ENCODE results near the gene CENPB.

The CENPB gene

DNA sequence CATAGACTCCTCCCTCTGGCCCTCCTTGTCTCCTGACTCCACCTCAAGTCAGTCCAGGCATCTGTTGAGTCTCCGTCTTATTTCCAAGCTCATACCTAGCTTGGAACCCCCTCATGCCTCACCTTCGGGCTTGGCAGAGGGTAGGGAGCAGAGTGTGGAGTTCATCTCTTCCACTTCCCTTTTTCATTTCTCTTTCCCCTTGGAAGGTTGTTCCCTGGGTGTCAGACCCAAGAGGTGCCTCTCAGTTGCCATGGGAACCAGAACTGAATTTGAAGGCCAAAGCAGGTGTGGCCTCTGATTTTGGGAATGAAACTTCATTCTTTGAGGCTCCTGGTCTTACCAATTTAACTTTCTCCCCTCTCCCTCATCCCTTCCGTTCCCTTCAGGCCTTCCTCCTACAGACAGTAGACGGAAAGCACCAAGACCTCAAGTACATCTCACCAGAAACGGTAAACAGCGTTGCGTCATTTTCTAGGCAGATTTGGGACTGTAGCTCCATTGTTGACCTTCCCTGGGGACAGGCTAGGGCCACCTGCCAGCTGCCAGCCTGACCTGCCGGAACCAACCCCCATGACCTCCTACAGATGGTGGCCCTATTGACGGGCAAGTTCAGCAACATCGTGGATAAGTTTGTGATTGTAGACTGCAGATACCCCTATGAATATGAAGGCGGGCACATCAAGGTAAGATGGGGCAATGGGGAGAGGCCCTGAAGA lies 16.1 kb upstream of the CENPB start:
- TF ChIP-seq, protein P1, sequence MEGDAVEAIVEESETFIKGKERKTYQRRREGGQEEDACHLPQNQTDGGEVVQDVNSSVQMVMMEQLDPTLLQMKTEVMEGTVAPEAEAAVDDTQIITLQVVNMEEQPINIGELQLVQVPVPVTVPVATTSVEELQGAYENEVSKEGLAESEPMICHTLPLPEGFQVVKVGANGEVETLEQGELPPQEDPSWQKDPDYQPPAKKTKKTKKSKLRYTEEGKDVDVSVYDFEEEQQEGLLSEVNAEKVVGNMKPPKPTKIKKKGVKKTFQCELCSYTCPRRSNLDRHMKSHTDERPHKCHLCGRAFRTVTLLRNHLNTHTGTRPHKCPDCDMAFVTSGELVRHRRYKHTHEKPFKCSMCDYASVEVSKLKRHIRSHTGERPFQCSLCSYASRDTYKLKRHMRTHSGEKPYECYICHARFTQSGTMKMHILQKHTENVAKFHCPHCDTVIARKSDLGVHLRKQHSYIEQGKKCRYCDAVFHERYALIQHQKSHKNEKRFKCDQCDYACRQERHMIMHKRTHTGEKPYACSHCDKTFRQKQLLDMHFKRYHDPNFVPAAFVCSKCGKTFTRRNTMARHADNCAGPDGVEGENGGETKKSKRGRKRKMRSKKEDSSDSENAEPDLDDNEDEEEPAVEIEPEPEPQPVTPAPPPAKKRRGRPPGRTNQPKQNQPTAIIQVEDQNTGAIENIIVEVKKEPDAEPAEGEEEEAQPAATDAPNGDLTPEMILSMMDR (IDR thresholded peaks at IDR 0.05; ENCODE audit: control insufficient read depth, insufficient read depth, low read depth, low read length, missing control alignments) = no peak
- H3K4me3 ChIP-seq (ENCODE audit: control insufficient read depth, low read depth, low read length) = no peak overlapping the region
- no peak for DNase-seq (ENCODE audit: low read depth)

DNA sequence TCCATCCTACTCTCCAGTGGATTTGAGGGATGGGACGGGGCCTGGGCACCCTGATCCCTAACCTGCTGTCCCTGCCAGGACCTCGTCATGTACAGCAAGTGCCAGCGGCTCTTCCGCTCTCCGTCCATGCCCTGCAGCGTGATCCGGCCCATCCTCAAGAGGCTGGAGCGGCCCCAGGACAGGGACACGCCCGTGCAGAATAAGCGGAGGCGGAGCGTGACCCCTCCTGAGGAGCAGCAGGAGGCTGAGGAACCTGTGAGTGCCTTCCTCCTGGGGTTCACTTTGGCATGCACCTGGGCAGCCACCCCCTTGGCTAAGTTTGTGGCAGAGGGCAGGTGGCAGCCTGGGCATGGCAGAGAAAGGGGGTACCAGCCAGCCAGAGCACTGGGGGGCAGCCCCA lies 15.3 kb upstream of the CENPB start:
- H3K4me3 ChIP-seq (ENCODE audit: control insufficient read depth, low read depth, low read length) = no peak overlapping the region
- no peak for DNase-seq (ENCODE audit: low read depth)
- TF ChIP-seq, protein P1 (IDR thresholded peaks at IDR 0.05; ENCODE audit: control insufficient read depth, insufficient read depth, low read depth, low read length, missing control alignments) = no peak

DNA sequence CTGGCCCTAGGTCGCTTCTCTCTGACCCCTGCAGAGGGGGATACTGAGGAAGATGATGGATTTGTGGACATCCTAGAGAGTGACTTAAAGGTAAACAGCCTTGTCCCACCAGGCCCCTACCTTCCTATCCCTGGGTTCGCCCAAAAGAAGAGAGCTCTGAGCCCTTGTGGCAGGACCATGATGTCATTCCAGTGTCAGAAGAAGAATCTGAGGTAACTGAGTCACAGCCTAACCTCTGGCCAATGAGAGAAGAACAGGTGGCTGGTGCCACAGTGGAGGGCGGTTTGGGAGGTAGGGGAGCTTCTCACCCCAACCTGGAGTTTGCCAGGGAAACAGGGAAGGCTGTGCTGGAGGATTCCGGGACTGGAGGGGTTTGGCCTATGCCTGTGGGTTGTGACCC lies 14.8 kb upstream of the CENPB start:
- TF ChIP-seq, protein P1 (IDR thresholded peaks at IDR 0.05; ENCODE audit: control insufficient read depth, insufficient read depth, low read depth, low read length, missing control alignments) = no peak
- H3K4me3 ChIP-seq (ENCODE audit: control insufficient read depth, low read depth, low read length) = no peak overlapping the region
- no peak for DNase-seq (ENCODE audit: low read depth)

DNA sequence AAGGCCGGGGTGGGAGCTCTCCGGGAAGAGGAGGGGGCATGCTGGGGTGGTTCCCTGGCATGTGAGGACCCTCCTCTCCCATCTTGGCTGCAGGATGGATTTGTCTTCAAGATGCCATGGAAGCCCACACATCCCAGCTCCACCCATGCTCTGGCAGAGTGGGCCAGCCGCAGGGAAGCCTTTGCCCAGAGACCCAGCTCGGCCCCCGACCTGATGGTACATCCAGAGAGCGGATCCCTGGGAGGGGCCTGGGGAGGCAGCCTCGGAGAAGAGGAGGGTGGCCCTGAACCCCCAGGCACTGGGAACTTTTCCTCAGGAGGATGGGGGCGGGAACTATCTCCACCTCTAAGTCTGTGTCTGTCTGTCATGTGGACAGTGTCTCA lies 14.3 kb upstream of the CENPB start:
- TF ChIP-seq, protein P1 (IDR thresholded peaks at IDR 0.05; ENCODE audit: control insufficient read depth, insufficient read depth, low read depth, low read length, missing control alignments) = no peak
- no peak overlapping the region for H3K4me3 ChIP-seq (ENCODE audit: control insufficient read depth, low read depth, low read length)
- DNase-seq (ENCODE audit: low read depth) = no peak

DNA sequence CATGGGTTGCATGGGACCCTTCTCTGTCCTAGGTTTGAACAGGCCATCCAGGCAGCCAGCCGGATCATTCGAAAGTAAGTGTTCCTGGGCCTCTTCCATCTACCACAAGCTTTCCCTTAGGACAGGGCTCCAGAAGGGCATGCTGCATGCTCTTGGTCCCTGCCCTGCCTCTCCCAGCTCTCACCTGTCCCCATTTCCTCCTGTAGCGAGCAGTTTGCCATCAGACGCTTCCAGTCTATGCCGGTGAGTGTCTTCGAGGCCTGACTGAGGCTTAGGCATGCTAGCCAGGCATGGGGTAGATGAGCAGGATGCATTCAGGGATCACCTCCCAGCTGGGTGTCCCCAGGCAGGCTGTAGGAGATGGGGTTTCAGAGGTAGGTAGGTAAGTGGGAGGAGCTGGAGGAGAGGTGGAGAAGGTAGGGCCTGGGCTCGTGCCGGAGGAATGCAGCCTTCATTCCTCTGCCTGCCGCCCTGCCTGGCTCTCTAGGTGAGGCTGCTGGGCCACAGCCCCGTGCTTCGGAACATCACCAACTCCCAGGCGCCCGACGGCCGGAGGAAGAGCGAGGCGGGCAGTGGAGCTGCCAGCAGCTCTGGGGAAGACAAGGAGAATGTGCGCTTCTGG lies 13.8 kb upstream of the CENPB start:
- TF ChIP-seq, protein P1 (IDR thresholded peaks at IDR 0.05; ENCODE audit: control insufficient read depth, insufficient read depth, low read depth, low read length, missing control alignments) = no peak
- H3K4me3 ChIP-seq (ENCODE audit: control insufficient read depth, low read depth, low read length) = no peak overlapping the region
- DNase-seq (ENCODE audit: low read depth) = no peak

DNA sequence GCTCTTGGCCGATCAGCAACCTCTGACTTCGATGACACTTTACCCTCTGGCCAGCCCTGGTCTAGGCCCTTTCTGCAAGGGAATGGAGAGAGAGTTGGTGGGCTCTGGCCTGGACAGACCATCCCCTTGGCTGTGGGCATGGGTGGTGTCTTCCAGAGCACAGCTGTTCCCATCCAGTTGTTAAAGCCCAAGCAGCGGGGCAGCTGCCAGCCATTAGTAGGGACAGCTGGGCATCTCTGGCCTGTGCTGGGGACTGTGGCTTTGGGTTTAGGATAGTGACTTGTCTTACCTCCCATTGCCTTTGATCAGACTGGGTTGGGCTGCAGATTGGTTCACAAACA lies 12.3 kb upstream of the CENPB start:
- TF ChIP-seq, protein P1 (IDR thresholded peaks at IDR 0.05; ENCODE audit: control insufficient read depth, insufficient read depth, low read depth, low read length, missing control alignments) = no peak
- H3K4me3 ChIP-seq (ENCODE audit: control insufficient read depth, low read depth, low read length) = no peak overlapping the region
- no peak for DNase-seq (ENCODE audit: low read depth)
